Measurements from ENCODE around the gene SCN4B.

The SCN4B gene

DNA sequence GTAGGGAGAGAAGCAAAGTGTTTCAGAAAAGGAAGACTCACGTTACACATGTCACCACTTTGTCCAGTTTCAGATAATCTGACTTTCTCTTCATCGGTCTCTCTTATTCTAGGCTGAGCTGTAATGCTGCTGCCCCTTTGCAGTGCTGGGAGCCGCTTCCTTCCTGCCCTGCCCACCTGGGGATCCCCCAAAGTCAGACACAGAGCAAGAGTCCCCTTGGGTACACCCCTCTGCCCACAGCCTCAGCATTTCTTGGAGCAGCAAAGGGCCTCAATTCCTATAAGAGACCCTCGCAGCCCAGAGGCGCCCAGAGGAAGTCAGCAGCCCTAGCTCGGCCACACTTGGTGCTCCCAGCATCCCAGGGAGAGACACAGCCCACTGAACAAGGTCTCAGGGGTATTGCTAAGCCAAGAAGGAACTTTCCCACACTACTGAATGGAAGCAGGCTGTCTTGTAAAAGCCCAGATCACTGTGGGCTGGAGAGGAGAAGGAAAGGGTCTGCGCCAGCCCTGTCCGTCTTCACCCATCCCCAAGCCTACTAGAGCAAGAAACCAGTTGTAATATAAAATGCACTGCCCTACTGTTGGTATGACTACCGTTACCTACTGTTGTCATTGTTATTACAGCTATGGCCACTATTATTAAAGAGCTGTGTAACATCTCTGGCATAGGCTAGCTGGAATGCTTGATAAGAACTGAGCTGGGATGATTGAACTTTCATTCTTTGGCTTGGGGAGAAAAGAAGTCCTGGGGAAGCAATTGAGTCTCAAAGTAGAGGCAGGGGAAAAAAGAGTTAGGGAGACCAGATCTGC is 34.6 kb downstream of the SCN4B start:
- FAIRE-seq = peak; percentile 73
- no peak for DNase-seq (ENCODE audit: insufficient read length)
- TF ChIP-seq POLR2A (IDR thresholded peaks at IDR 0.05; ENCODE audit: low read depth, low read length) (no peak), TAF1 (IDR thresholded peaks at IDR 0.05; ENCODE audit: borderline replicate concordance, low read depth, low read length) (no peak), POLR2AphosphoS5 (IDR thresholded peaks at IDR 0.05; ENCODE audit: low read depth, low read length) (no peak)

DNA sequence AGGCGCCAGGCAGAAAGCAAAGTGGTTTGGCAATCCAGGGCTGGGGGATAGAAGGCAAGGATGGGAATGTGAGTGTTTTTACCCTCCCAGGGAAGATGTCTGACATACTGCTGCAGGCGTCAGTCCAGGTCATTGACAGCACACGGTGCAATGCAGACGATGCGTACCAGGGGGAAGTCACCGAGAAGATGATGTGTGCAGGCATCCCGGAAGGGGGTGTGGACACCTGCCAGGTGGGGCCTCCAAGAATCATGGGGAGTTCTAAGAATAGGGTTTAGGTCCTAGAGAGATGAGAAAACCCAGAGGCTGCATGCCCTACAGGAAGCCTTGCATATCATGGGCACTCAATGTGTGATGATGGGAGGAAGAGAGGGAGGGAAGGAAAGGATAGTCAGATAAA is 37.6 kb downstream of the SCN4B start:
- DNase-seq (ENCODE audit: insufficient read length) (no peak), FAIRE-seq (no peak)
- TF ChIP-seq TAF1 (IDR thresholded peaks at IDR 0.05; ENCODE audit: borderline replicate concordance, low read depth, low read length) (no peak), POLR2A (IDR thresholded peaks at IDR 0.05; ENCODE audit: low read depth, low read length) (no peak), POLR2AphosphoS5 (IDR thresholded peaks at IDR 0.05; ENCODE audit: low read depth, low read length) (no peak)

DNA sequence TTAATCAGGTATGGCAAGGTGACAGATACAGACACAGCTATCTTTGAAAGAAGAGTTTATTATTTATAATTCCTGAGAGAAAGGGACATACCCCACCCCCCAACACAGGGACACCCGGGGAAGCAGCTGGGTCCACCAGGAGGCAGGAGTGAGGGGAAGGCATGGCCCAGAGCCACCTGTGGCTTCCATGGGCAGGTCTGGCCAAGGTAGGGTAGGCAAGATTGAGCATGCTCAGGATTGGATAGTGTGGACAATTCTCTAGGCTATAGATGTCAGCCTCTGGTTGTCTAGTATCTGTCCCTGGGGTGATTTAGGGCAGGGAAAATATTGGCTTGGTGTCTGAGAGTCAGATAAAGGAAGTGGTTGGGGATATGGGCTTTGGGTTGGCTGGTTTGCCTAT is 38.4 kb downstream of the SCN4B start:
- FAIRE-seq (no peak), DNase-seq (ENCODE audit: insufficient read length) (no peak)
- TF ChIP-seq POLR2A (IDR thresholded peaks at IDR 0.05; ENCODE audit: low read depth, low read length) = no peak
- no peak for TF ChIP-seq POLR2AphosphoS5 (IDR thresholded peaks at IDR 0.05; ENCODE audit: low read depth, low read length)
- TF ChIP-seq TAF1 (IDR thresholded peaks at IDR 0.05; ENCODE audit: borderline replicate concordance, low read depth, low read length) = no peak

DNA sequence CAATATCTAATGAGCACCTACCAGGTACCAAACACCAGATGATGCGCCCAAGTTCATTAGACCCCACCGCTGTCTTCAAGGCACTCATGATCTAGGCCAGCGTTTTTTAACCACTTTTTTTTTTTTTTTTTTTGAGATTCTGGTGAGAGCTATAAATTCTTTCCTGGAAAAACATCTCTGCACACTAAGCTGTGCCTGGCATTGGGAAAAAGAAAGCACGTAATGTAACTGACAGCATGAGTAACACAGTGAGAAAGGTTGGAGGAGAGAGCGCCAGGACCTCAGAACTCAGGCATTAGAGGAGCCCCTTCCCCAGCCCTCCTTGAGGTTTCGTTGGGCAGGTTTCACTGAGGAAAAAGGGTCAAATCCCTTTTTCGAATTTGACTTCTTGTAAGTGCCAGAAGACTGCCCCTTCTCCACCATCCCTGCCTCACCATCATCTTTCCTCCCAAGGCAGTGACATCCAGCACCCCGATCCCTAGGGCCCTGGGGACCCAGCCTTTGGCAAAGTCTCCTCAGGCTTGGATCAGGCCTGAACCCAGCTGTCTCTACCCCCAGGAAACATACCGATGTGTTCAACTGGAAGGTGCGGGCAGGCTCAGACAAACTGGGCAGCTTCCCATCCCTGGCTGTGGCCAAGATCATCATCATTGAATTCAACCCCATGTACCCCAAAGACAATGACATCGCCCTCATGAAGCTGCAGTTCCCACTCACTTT is 39.8 kb downstream of the SCN4B start:
- no peak for TF ChIP-seq POLR2A (IDR thresholded peaks at IDR 0.05; ENCODE audit: low read depth, low read length)
- no peak for TF ChIP-seq POLR2AphosphoS5 (IDR thresholded peaks at IDR 0.05; ENCODE audit: low read depth, low read length)
- no peak for TF ChIP-seq TAF1 (IDR thresholded peaks at IDR 0.05; ENCODE audit: borderline replicate concordance, low read depth, low read length)
- DNase-seq (ENCODE audit: insufficient read length) = no peak
- no peak for FAIRE-seq

DNA sequence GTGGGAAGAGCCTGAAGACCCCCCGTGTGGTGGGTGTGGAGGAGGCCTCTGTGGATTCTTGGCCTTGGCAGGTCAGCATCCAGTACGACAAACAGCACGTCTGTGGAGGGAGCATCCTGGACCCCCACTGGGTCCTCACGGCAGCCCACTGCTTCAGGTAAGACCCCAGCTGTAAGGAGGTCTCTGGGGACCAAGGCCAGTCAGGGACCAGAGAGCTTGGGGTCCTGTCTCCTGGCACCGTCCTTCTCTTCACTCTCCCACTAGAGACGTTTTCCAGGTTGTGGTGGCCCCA is 40.9 kb downstream of the SCN4B start:
- FAIRE-seq = no peak

DNA sequence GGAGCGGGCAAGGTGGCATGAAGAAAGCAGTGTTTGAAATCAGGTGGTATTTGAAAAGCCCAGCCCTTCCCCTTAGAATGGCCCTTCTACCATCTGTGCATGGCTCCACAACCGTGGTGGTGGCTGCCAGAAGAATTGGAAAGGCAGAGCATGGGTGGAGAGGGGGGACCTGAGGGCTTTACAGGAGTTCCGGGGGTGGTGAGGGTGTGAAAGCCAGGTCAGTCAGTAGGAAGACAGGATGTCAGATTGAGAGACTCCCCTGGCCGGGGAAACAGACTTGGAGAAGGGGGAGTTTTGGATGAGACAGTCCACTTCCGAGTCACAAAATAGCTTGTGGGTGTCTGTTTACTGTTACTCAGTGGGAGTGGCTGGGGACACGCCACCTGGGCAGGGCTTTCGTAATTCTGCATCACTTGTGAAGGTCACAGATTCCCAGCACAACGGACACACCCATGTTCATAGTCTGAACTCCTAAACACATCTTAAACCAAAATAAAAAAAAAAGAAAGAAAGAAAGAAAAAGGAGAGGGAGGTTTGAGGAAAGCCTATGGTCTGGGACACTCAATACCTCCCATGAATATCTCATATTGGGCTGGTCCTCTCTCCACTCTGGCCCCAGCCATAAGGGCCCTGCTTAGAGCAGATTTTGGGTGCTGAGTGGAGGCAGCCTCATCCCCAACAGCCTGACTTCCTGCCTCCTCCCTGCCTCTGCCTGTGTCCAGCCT is 41.4 kb downstream of the SCN4B start:
- no peak for TF ChIP-seq TAF1 (IDR thresholded peaks at IDR 0.05; ENCODE audit: borderline replicate concordance, low read depth, low read length)
- no peak for TF ChIP-seq POLR2A (IDR thresholded peaks at IDR 0.05; ENCODE audit: low read depth, low read length)
- no peak for DNase-seq (ENCODE audit: insufficient read length)
- FAIRE-seq = no peak

More for the DNA sequence above, 40.9 kb downstream of the SCN4B start:
- no peak for TF ChIP-seq TAF1 (IDR thresholded peaks at IDR 0.05; ENCODE audit: borderline replicate concordance, low read depth, low read length)
- TF ChIP-seq POLR2A (IDR thresholded peaks at IDR 0.05; ENCODE audit: low read depth, low read length) = no peak
- no peak for TF ChIP-seq POLR2AphosphoS5 (IDR thresholded peaks at IDR 0.05; ENCODE audit: low read depth, low read length)
- DNase-seq (ENCODE audit: insufficient read length) = no peak

DNA sequence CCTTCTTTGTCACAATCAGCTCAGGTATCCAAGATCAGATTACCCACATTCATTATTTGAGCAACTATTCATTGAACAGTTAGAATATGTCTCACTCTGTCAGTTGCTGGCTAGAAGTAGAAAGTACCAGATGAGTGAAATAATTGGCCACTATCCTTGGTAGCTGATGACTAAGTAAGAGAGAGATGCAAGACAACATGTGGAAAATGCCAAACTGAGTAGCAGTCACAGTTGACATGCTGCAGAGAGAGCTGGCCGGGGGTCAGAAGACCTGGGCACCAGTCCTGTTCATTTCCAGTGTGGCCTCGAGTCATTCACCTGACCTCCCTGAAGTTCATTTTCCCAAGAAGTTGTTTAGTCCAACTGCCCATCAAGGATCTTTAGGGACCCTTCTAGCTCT is 43.4 kb downstream of the SCN4B start:
- no peak for DNase-seq (ENCODE audit: insufficient read length)

DNA sequence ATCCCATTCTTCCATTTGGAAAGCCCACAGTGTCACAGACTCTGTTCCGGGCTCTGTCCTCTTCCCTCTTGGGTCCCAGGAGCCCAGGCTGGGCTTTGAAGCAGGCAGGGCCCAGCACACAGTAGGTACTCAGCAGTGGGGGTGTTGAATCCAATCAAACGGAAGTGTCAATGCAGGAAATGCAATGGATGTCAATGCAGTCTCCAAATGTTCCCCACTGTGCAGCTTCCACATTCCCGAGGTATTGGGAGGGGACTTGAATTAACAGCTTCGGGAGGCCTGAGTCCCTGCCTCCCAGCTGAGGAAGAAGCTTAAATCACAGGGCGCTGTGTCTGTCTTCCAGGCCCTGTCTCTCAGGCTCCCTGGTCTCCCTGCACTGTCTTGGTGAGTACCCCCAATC is 44.1 kb downstream of the SCN4B start:
- DNase-seq (ENCODE audit: insufficient read length) = no peak
- TF ChIP-seq POLR2A (IDR thresholded peaks at IDR 0.05; ENCODE audit: low read depth, low read length) = no peak
- no peak for TF ChIP-seq TAF1 (IDR thresholded peaks at IDR 0.05; ENCODE audit: borderline replicate concordance, low read depth, low read length)
- no peak for TF ChIP-seq POLR2AphosphoS5 (IDR thresholded peaks at IDR 0.05; ENCODE audit: low read depth, low read length)
- no peak for FAIRE-seq

More for the DNA sequence above, 43.4 kb downstream of the SCN4B start:
- FAIRE-seq = no peak
- TF ChIP-seq POLR2AphosphoS5 (IDR thresholded peaks at IDR 0.05; ENCODE audit: low read depth, low read length) = no peak

DNA sequence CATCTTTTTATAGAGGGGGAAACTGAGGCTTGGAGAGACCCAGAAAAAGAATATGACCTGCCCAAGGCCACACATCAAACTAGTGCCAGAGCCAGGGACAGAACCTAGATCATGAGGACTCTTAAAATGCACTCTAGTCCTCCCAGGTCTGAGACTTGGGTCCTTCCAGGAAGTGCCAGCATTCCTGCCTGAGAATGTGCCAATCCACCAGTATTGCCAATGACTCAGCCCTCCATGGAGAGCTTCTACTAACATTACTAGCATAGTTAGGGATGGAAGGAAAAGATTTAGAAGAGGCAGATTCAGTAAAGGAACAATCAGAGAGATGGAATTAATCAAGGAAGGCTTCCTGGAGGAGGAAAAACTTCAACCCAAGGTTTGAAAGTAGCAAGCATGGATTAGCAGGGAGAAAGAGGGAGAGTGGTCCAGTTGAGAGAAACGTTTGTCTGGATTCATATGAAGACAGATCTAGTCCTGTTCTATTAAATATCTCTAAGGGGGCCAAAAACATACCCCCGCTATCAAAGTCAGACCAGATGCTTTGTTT is 45.8 kb downstream of the SCN4B start:
- DNase-seq (ENCODE audit: insufficient read length) (no peak), FAIRE-seq (no peak)
- TF ChIP-seq POLR2AphosphoS5 (IDR thresholded peaks at IDR 0.05; ENCODE audit: low read depth, low read length) (no peak), POLR2A (IDR thresholded peaks at IDR 0.05; ENCODE audit: low read depth, low read length) (no peak), TAF1 (IDR thresholded peaks at IDR 0.05; ENCODE audit: borderline replicate concordance, low read depth, low read length) (no peak)

DNA sequence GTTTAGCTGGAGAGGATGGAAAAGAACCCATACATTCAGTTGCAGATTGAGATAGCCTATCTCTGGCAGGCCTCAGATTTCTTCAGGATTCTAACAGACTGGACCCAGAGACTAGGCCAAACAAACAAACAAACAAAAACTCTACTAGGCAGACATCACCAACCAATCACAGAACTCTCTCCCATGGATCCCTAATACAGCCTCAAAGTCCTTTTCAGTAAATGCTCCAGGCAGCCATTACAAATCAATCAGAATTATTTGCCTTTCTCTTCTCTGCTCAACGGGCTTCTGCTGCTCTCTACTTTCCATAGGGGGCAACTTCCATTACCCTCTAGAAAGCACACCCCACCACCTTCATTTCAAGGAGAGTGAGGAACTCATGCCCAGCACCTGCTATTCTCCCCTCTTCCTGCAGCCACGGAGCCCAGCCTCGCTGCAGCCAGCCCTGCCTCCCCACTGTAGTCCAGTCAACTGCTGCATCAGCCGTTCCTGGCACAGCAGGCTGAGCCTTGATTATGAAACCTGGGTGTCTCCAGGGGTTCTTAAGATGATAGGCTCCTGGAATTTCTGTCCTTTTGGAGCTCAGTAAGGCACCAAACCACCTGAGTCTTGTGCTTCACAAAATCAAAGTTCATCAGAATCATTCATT is 46.8 kb downstream of the SCN4B start:
- FAIRE-seq = no peak

DNA sequence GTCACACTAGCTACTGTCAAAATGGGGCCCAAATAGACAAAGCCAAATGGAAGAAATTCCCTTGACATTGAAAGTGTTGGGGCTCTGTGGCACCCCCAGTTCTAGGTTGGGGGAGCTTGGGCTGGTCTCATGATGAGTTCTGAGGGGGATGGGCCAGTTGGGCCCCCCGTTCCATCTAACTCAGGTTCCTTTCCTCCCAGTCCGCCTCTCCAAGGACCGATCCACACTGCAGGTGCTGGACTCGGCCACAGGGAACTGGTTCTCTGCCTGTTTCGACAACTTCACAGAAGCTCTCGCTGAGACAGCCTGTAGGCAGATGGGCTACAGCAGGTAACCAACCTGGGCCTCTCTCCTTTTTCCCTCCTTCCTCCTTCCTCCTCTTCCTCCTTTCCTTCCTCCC is 48.1 kb downstream of the SCN4B start:
- FAIRE-seq = no peak
- DNase-seq (ENCODE audit: insufficient read length) = no peak
- TF ChIP-seq POLR2A (IDR thresholded peaks at IDR 0.05; ENCODE audit: low read depth, low read length) (no peak), POLR2AphosphoS5 (IDR thresholded peaks at IDR 0.05; ENCODE audit: low read depth, low read length) (no peak), TAF1 (IDR thresholded peaks at IDR 0.05; ENCODE audit: borderline replicate concordance, low read depth, low read length) (no peak)

More for the DNA sequence above, 46.8 kb downstream of the SCN4B start:
- no peak for DNase-seq (ENCODE audit: insufficient read length)
- TF ChIP-seq POLR2A (IDR thresholded peaks at IDR 0.05; ENCODE audit: low read depth, low read length) (no peak), POLR2AphosphoS5 (IDR thresholded peaks at IDR 0.05; ENCODE audit: low read depth, low read length) (no peak), TAF1 (IDR thresholded peaks at IDR 0.05; ENCODE audit: borderline replicate concordance, low read depth, low read length) (no peak)
